ENCODE measurements around the gene COL4A2.

Gene COL4A2

GRCh38 chr13:110354715-110355473 lies 47.8 kb downstream of the COL4A2 start:
- no peak for DNase-seq (ENCODE audit: low spot score)

- DNase-seq (ENCODE audit: low spot score) = no peak
Measured at GRCh38 chr13:110356362-110356761, 49.3 kb downstream of the COL4A2 start.

GRCh38 chr13:110358381-110358780 lies 51.3 kb downstream of the COL4A2 start:
- DNase-seq (ENCODE audit: low spot score) = no peak

GRCh38 chr13:110359840-110360301 lies 52.8 kb downstream of the COL4A2 start:
- no peak for DNase-seq (ENCODE audit: low spot score)

GRCh38 chr13:110360598-110360997 lies 53.5 kb downstream of the COL4A2 start:
- DNase-seq (ENCODE audit: low spot score) = no peak

- DNase-seq (ENCODE audit: low spot score) = no peak
Measured at GRCh38 chr13:110361365-110361911, 54.4 kb downstream of the COL4A2 start.

GRCh38 chr13:110363010-110363409 lies 55.9 kb downstream of the COL4A2 start:
- no peak for DNase-seq (ENCODE audit: low spot score)

- DNase-seq (ENCODE audit: low spot score) = no peak
Measured at GRCh38 chr13:110364081-110364480, 57.0 kb downstream of the COL4A2 start.

- DNase-seq (ENCODE audit: low spot score) = no peak
Measured at GRCh38 chr13:110365876-110366275, 58.8 kb downstream of the COL4A2 start.

- no peak for DNase-seq (ENCODE audit: low spot score)
Measured at GRCh38 chr13:110366733-110367132, 59.6 kb downstream of the COL4A2 start.

GRCh38 chr13:110367620-110368019 lies 60.5 kb downstream of the COL4A2 start:
- no peak for DNase-seq (ENCODE audit: low spot score)

GRCh38 chr13:110368408-110368807 lies 61.3 kb downstream of the COL4A2 start:
- no peak for DNase-seq (ENCODE audit: low spot score)

GRCh38 chr13:110369400-110369799 lies 62.3 kb downstream of the COL4A2 start:
- DNase-seq (ENCODE audit: low spot score) = no peak

- DNase-seq (ENCODE audit: low spot score) = no peak
Measured at GRCh38 chr13:110371550-110372465, 64.7 kb downstream of the COL4A2 start.

- DNase-seq (ENCODE audit: low spot score) = no peak
Measured at GRCh38 chr13:110372676-110373075, 65.6 kb downstream of the COL4A2 start.

GRCh38 chr13:110373617-110374016 lies 66.5 kb downstream of the COL4A2 start:
- no peak for DNase-seq (ENCODE audit: low spot score)

GRCh38 chr13:110374431-110375370 lies 67.6 kb downstream of the COL4A2 start:
- no peak for DNase-seq (ENCODE audit: low spot score)

GRCh38 chr13:110376120-110376519 lies 69.0 kb downstream of the COL4A2 start:
- DNase-seq (ENCODE audit: low spot score) = no peak

GRCh38 chr13:110377178-110377825 lies 70.2 kb downstream of the COL4A2 start:
- no peak for DNase-seq (ENCODE audit: low spot score)

GRCh38 chr13:110377826-110378201 lies 70.7 kb downstream of the COL4A2 start:
- DNase-seq (ENCODE audit: low spot score) = no peak

- DNase-seq (ENCODE audit: low spot score) = no peak
Measured at GRCh38 chr13:110379358-110379757, 72.3 kb downstream of the COL4A2 start.
